OCI-LY3 (cell line): ENCODE results near the gene CDR2L.

ENCODE experiments used
- H2AFZ ChIP-seq: fragments of 200-600, 300-600 bp; shearing (Covaris generic); 2 replicates; pipeline ENCODE4 v1.6.0; 2014; ENCODE audit warnings: antibody characterized with exemption, low read depth, low read length
- H3K27ac ChIP-seq: fragments of 200-600, 300-600 bp; sonication (generic); 2 replicates; pipeline ENCODE4 v1.5.1; 2014; ENCODE audit warnings: mild to moderate bottlenecking, low read length, moderate library complexity, mixed read lengths
- H3K27me3 ChIP-seq: fragments of 200-600, 300-600 bp; sonication (generic); 2 replicates; pipeline ENCODE4 v1.6.1; 2014; ENCODE audit warnings: low read depth, low read length, mixed read lengths
- H3K36me3 ChIP-seq: fragments of 200-600, 300-600 bp; sonication (generic); replicated peaks from 2 replicates; pipeline ENCODE3; 2014; ENCODE audit warnings: low read depth, low read length, mixed read lengths
- H3K4me1 ChIP-seq: fragments of 300-600, 200-600 bp; sonication (generic); 2 replicates; pipeline ENCODE4 v1.6.1; 2014; ENCODE audit warnings: low read length, mixed read lengths
- H3K4me2 ChIP-seq: fragments of 200-600, 300-600 bp; sonication (generic); 2 replicates; pipeline ENCODE4 v1.6.1; 2014; ENCODE audit warnings: low read length, mixed read lengths
- H3K4me3 ChIP-seq: fragments of 300-600, 200-600 bp; sonication (generic); 2 replicates; pipeline ENCODE4 v1.5.1; 2014; ENCODE audit warnings: antibody characterized with exemption, mild to moderate bottlenecking, low read length, moderate library complexity
- H3K79me2 ChIP-seq: fragments of 300-600, 200-600 bp; shearing (Covaris generic); 2 replicates; pipeline ENCODE4 v1.6.1; 2014; ENCODE audit warnings: mild to moderate bottlenecking, low read length, mixed read lengths
- H3K9ac ChIP-seq: fragments of 300-600, 200-600 bp; shearing (Covaris generic); 2 replicates; pipeline ENCODE4 v1.6.0; 2014; ENCODE audit warnings: mild to moderate bottlenecking, low read length, moderate library complexity
- H3K9me3 ChIP-seq: fragments of 200-600, 300-600 bp; shearing (Covaris generic); 2 replicates; pipeline ENCODE4 v1.6.1; 2014; ENCODE audit warnings: low read length, mixed read lengths; ENCODE audit not compliant: insufficient read depth
- H4K20me1 ChIP-seq: fragments of 200-600, 300-600 bp; sonication (generic); 2 replicates; pipeline ENCODE4 v1.6.1; 2016; ENCODE audit warnings: low read length, mixed read lengths; ENCODE audit not compliant: insufficient read depth
- CTCF ChIP-seq: fragments of 200-600, 300-600 bp; sonication (generic); IDR thresholded peaks from 2 replicates; pipeline ENCODE4 v1.5.1; 2014; ENCODE audit warnings: antibody characterized with exemption, low read length, low read depth
- EZH2phosphoT487 ChIP-seq: fragments of 200-600 bp; shearing (Covaris generic); IDR thresholded peaks from 2 replicates; pipeline ENCODE4 v1.6.1; 2018; ENCODE audit warnings: antibody characterized with exemption, mixed run types, low read depth

CDR2L gene

GRCh38 chr17:74987418-74987908, at the start of gene CDR2L:
TSS of gene CDR2L (plus strand) at chr17:74987632. CDS start at chr17:74988044, 412 bp downstream.
- no peaks in the 10 kb centered on the region for H4K20me1 ChIP-seq
- peak within 1 kb of the TSS; percentile 95 for H3K4me3 ChIP-seq
- H3K79me2 ChIP-seq, result no peaks in the 10 kb centered on the region
- H3K4me1 ChIP-seq, result peaks cover 12% of the 10 kb centered on the region
- H3K27me3 ChIP-seq, result peaks cover 27% of the 10 kb centered on the region
- H3K27ac ChIP-seq, result no peak within 1 kb of the TSS
- no peaks in the 10 kb centered on the region for H3K9me3 ChIP-seq
- H3K36me3 ChIP-seq, result no peaks in the 10 kb centered on the region
- peak within 1 kb of the TSS; percentile 62 for H3K9ac ChIP-seq
- H3K4me2 ChIP-seq, result peak within 1 kb of the TSS; percentile 79
- peak within 1 kb of the TSS; percentile 41 for H2AFZ ChIP-seq
- TF ChIP-seq EZH2phosphoT487 (no peak), CTCF (no peak)

GRCh38 chr17:74938194-74938950, 49.1 kb upstream of the CDR2L start:
- no peak overlapping the region for H3K27ac ChIP-seq
- no peaks in the 10 kb centered on the region for H4K20me1 ChIP-seq
- H3K4me3 ChIP-seq, result no peak overlapping the region
- H3K36me3 ChIP-seq, result no peaks in the 10 kb centered on the region
- H2AFZ ChIP-seq, result no peak overlapping the region
- TF ChIP-seq EZH2phosphoT487 (no peak), CTCF (no peak)
- no peak overlapping the region for H3K9ac ChIP-seq
- H3K79me2 ChIP-seq, result no peaks in the 10 kb centered on the region
- no peaks in the 10 kb centered on the region for H3K9me3 ChIP-seq
- H3K27me3 ChIP-seq, result no peaks in the 10 kb centered on the region
- no peaks in the 10 kb centered on the region for H3K4me1 ChIP-seq
- no peak overlapping the region for H3K4me2 ChIP-seq

DNA sequence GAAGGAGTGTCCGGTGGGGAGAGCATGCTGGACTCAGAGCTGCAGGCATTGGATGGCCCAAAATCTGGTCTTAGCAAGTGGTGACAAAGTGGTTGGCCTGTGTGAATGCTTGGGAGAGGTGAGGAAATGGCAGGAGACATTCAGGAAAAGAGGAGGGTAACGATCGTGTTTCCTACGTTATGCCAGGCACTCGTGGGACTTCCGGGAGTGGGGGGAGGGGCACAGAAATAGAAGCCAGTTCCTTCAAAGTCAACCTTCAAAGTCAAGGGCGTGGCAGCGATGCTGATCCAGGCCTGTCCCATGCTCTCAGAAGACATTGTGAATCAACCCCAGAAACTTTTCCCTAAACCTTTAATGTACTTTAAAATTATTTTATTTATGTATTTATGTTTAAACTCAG, 47.9 kb upstream of the CDR2L start:
- Histone ChIP-seq H3K27me3 (no peaks in the 10 kb centered on the region), H3K4me2 (no peak overlapping the region), H2AFZ (no peak overlapping the region), H3K4me3 (no peak overlapping the region), H3K27ac (no peak overlapping the region), H3K9ac (no peak overlapping the region), H3K36me3 (no peaks in the 10 kb centered on the region), H3K9me3 (no peaks in the 10 kb centered on the region), H3K79me2 (no peaks in the 10 kb centered on the region), H4K20me1 (no peaks in the 10 kb centered on the region), H3K4me1 (no peaks in the 10 kb centered on the region; the same call in 1 of the 2 replicates)
- no peak for TF ChIP-seq CTCF
- TF ChIP-seq EZH2phosphoT487, result no peak

DNA sequence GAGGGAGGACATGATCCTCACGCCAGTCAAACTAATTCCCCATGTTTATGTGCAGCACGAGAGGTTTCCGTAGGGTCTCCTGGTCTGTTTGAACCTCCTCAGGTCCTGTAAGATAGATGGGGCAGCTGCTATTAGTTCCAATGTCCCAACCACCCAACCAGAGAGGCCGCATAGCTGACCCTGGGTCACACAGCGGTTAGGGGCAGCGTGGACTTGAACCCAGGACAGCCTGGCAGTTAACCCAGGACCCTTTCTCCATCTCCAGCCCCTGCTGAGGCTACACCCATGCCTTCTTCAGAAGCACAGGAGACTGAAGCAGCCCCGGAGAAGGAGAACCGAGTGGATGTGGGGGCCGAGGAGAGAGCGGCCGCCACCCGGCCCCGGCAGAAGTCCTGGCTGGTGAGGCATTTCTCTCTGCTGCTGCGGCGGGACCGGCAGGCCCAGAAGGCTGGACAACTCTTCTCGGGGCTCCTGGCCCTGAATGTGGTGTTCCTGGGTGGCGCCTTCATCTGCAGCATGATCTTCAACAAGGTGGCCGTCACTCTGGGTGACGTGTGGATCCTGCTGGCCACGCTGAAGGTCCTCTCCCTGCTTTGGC, 46.2 kb upstream of the CDR2L start:
- Histone ChIP-seq H3K4me3 (no peak overlapping the region), H3K27ac (no peak overlapping the region), H2AFZ (no peak overlapping the region), H3K4me1 (peaks cover 16% of the 10 kb centered on the region), H3K36me3 (no peaks in the 10 kb centered on the region), H4K20me1 (no peaks in the 10 kb centered on the region), H3K27me3 (no peaks in the 10 kb centered on the region), H3K9ac (no peak overlapping the region), H3K4me2 (no peak overlapping the region), H3K79me2 (no peaks in the 10 kb centered on the region), H3K9me3 (no peaks in the 10 kb centered on the region)
- TF ChIP-seq EZH2phosphoT487, result no peak
